CD14-positive monocyte (primary cell): ENCODE measurements around the gene PODN. TPM values are rescaled to one million over a fixed set of nuclear protein-coding genes. Genes with fewer than 3 reads are reported as not detected.

Experiments
- DNase-seq, 3 donors: peaks; one replicate each; pipeline ENCODE4 v3.0.0-alpha.2; 2011 to 2022
- H2AFZ ChIP-seq: 2 replicates; pipeline ENCODE4 v1.6.0; 2012; ENCODE audit warnings: mild to moderate bottlenecking, low read depth, low read length, inconsistent platforms; ENCODE audit not compliant: insufficient read depth, poor library complexity, severe bottlenecking
- H3K27ac ChIP-seq, 2 donors: 1 replicate in 1 of 2; 2 replicates in 1 of 2; pipeline ENCODE4 v1.5.1; 2012 to 2013; ENCODE audit warnings: low read length in 2 of 2, control low read depth in 1 of 2, inconsistent platforms in 1 of 2, low read depth in 1 of 2, mild to moderate bottlenecking in 1 of 2
- H3K27me3 ChIP-seq, 2 donors: one replicate each; pipeline versions ENCODE4 v1.6.0 to v1.6.1; 2011 to 2013; ENCODE audit warnings: low read length in 2 of 2; ENCODE audit not compliant: control insufficient read depth in 2 of 2, insufficient read depth in 2 of 2
- H3K36me3 ChIP-seq, 2 donors: replicated peaks in 1 of 2; 1 replicate in 1 of 2; 2 replicates in 1 of 2; pipeline versions ENCODE4 v1.5.1 to v1.6.1; 2012 to 2013; ENCODE audit warnings: low read length in 2 of 2, control low read depth in 1 of 2, inconsistent platforms in 1 of 2, mild to moderate bottlenecking in 1 of 2; ENCODE audit not compliant: insufficient read depth in 2 of 2, control insufficient read depth in 1 of 2
- H3K4me1 ChIP-seq, 2 donors: 1 replicate in 1 of 2; 2 replicates in 1 of 2; pipeline versions ENCODE4 v1.5.1 to v1.6.1; 2012 to 2013; ENCODE audit warnings: low read length in 2 of 2, control low read depth in 1 of 2, inconsistent platforms in 1 of 2, mild to moderate bottlenecking in 1 of 2, moderate library complexity in 1 of 2; ENCODE audit not compliant: insufficient read depth in 2 of 2, control insufficient read depth in 1 of 2
- H3K4me2 ChIP-seq: replicated peaks from 2 replicates; pipeline ENCODE3; 2012; ENCODE audit warnings: low read length, moderate library complexity, mild to moderate bottlenecking; ENCODE audit not compliant: poor library complexity, severe bottlenecking; ENCODE audit errors: extremely low read depth
- H3K4me3 ChIP-seq, 3 experiments: fragments of 200-600 bp in 1 of 3; sonication (generic) in 1 of 3; replicated peaks in 1 of 3; 1 replicate in 2 of 3; 2 replicates in 1 of 3; pipeline ENCODE4 v1.5.1; 2011 to 2013; ENCODE audit warnings: low read length in 3 of 3, mild to moderate bottlenecking in 3 of 3, control low read depth in 2 of 3, low read depth in 2 of 3, inconsistent platforms in 1 of 3, moderate library complexity in 1 of 3
- H3K79me2 ChIP-seq: 2 replicates; pipeline ENCODE4 v1.6.0; 2012; ENCODE audit warnings: mild to moderate bottlenecking, control low read depth, inconsistent platforms, low read length, moderate library complexity; ENCODE audit not compliant: insufficient read depth
- H3K9ac ChIP-seq: 2 replicates; pipeline ENCODE4 v1.6.0; 2017; ENCODE audit warnings: low read length, mild to moderate bottlenecking; ENCODE audit not compliant: insufficient read depth, poor library complexity, severe bottlenecking
- H3K9me3 ChIP-seq, 2 donors: replicated peaks in 1 of 2; 1 replicate in 1 of 2; 2 replicates in 1 of 2; pipeline versions ENCODE4 v1.5.1 to v1.6.1; 2012 to 2013; ENCODE audit warnings: low read length in 2 of 2, control low read depth in 1 of 2; ENCODE audit not compliant: control insufficient read depth in 1 of 2, insufficient read depth in 1 of 2
- H4K20me1 ChIP-seq: 2 replicates; pipeline ENCODE4 v1.6.0; 2012; ENCODE audit warnings: mild to moderate bottlenecking, low read length, control low read depth, moderate library complexity; ENCODE audit not compliant: insufficient read depth
- H3K27ac Mint-ChIP-seq, 7 donors: one replicate each; pipeline ENCODE4 v1.8.0; 2020; ENCODE audit warnings: mild to moderate bottlenecking in 7 of 7, mixed read lengths in 7 of 7, moderate library complexity in 6 of 7, inconsistent platforms in 2 of 7
- H3K27me3 Mint-ChIP-seq, 3 donors: one replicate each; pipeline ENCODE4 v1.8.0; 2021 to 2022; ENCODE audit warnings: low read depth in 3 of 3, mild to moderate bottlenecking in 3 of 3, mixed read lengths in 3 of 3, moderate library complexity in 3 of 3, inconsistent platforms in 1 of 3
- H3K36me3 Mint-ChIP-seq, 2 donors: one replicate each; pipeline ENCODE4 v1.8.0; 2020; ENCODE audit warnings: mixed read lengths in 2 of 2, inconsistent platforms in 1 of 2, mild to moderate bottlenecking in 1 of 2
- H3K4me1 Mint-ChIP-seq: one replicate; pipeline ENCODE4 v1.8.0; 2020; ENCODE audit warnings: mild to moderate bottlenecking, mixed read lengths
- H3K4me3 Mint-ChIP-seq, 2 donors: one replicate each; pipeline ENCODE4 v1.8.0; 2020; ENCODE audit warnings: mild to moderate bottlenecking in 2 of 2, mixed read lengths in 2 of 2, moderate library complexity in 1 of 2
- H3K9me3 Mint-ChIP-seq, 7 donors: one replicate each; pipeline ENCODE4 v1.8.0; 2020 to 2022; ENCODE audit warnings: mixed read lengths in 7 of 7, mild to moderate bottlenecking in 6 of 7, moderate library complexity in 6 of 7, inconsistent platforms in 2 of 7
- WGBS: methylation state at CpG from one replicate; pipeline ENCODE4 v1.1.5; 2013; ENCODE audit warnings: missing lambda C conversion rate; ENCODE audit not compliant: insufficient coverage; 5-methylcytosine and 5-hydroxymethylcytosine counted together
- intact Hi-C, 2 donors: fragments of 100-400 bp; cut with micrococcal nuclease; formaldehyde crosslinking; loops; one replicate each; pipeline versions ENCODE4 v1.15.0 to v1.15.1; 2023
- polyA plus RNA-seq, 3 donors: library from polyadenylated mRNA; depleted of rRNA in 1 of 3; unstranded in 2 of 3; stranded (reverse) in 1 of 3; fragments of 300-500 nt in 2 of 3; fragments of >200 nt in 1 of 3; fragmentation: Illumina TruSeq in 2 of 3; gene quantifications; 1 replicate in 2 of 3; 2 replicates in 1 of 3; pipeline ENCODE4 v1.2.3, GENCODE V29; 2012 to 2021
- TF ChIP-seq, protein P1 (sequence below): fragments of 200-600 bp; IDR thresholded peaks from one replicate; pipeline ENCODE4 v1.8.0; 2022; ENCODE audit warnings: antibody characterized with exemption, mild to moderate bottlenecking

Gene PODN
- polyA plus RNA-seq, 3 donors: not detected

DNA sequence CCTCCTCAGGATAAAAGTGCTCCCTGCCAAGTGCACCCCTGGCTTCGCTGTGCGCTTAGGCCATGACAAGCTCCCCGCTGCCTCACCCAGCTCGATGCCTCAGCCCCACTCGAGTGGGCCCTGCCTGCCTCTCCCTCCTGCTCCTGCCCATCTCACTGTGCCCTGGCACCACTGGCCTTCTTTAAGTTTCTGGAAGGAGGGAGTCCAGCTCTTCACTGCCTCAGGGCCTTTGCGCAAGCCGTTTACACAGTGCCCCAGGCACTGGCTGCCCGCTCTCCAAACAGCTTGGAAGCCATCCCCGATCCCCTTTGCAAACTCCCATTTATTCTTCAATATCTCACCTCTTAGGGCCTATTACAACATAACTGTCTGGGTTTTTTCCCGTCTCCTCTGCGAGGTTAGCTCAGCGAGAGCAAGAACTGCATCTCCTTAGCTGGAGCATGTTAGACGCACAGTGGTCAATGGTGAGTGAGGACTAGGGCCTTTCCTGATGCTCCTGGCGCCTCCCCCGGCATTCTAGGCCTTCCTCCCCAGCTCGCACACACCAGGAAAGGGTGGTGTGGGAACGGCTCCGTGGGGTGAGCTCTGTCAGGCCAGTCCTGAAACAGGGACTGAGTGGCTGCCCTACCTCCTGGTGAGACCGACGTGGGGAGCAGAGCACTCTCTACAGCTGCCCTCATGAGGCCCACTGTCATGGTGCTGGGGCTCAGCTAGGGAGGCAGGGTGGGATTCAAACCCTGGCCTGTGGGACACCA is 31.9 kb downstream of the PODN start:
- TF ChIP-seq, protein P1, sequence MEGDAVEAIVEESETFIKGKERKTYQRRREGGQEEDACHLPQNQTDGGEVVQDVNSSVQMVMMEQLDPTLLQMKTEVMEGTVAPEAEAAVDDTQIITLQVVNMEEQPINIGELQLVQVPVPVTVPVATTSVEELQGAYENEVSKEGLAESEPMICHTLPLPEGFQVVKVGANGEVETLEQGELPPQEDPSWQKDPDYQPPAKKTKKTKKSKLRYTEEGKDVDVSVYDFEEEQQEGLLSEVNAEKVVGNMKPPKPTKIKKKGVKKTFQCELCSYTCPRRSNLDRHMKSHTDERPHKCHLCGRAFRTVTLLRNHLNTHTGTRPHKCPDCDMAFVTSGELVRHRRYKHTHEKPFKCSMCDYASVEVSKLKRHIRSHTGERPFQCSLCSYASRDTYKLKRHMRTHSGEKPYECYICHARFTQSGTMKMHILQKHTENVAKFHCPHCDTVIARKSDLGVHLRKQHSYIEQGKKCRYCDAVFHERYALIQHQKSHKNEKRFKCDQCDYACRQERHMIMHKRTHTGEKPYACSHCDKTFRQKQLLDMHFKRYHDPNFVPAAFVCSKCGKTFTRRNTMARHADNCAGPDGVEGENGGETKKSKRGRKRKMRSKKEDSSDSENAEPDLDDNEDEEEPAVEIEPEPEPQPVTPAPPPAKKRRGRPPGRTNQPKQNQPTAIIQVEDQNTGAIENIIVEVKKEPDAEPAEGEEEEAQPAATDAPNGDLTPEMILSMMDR: no peak
- no peak overlapping the region for H3K4me3 ChIP-seq
- H3K9ac ChIP-seq: no peak overlapping the region
- no peaks in the 10 kb centered on the region for H3K4me1 ChIP-seq
- no peaks in the 10 kb centered on the region for H4K20me1 ChIP-seq
- no peak overlapping the region for H2AFZ ChIP-seq
- H3K27me3 Mint-ChIP-seq: peaks cover 0 to 4% (median 0%) of the 10 kb centered on the region in 3 donors
- H3K4me3 Mint-ChIP-seq: no peak overlapping the region
- H3K36me3 ChIP-seq: no peaks in the 10 kb centered on the region
- H3K9me3 ChIP-seq: peaks cover 41 to 42% of the 10 kb centered on the region in 2 donors
- H3K9me3 Mint-ChIP-seq: peaks cover 0 to 3% (median 0%) of the 10 kb centered on the region in 7 donors
- 91% methylated on average over 13 of the region's 20 CpGs for WGBS
- intact Hi-C loops: no loop called here
- H3K27ac Mint-ChIP-seq: no peak overlapping the region
- H3K4me1 Mint-ChIP-seq: peaks cover 7% of the 10 kb centered on the region
- no peak overlapping the region for H3K27ac ChIP-seq
- no peaks in the 10 kb centered on the region for H3K27me3 ChIP-seq
- DNase-seq: no peak
- H3K36me3 Mint-ChIP-seq: no peaks in the 10 kb centered on the region
- no peak overlapping the region for H3K4me2 ChIP-seq
- H3K79me2 ChIP-seq: no peaks in the 10 kb centered on the region

DNA sequence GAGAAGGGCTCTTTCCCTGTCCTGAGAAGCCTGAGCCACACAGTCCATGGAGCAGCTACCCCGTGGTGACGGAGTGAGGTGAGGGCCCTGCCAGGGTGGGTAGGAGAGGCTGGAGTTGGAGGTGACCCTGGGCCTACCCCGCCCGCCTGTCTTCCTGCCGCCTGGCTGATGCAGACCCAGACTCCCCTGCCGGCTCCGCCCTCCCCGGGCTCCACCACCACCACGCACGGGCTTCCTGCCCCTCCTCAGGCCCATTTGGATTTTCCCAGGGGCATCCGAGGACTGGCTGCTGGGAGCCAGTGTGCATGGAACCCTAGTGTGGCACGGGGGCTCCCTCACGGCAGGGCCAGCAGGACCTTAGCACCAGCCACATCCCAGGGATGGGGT is 32.5 kb downstream of the PODN start:
- H3K9me3 Mint-ChIP-seq: peaks cover 0 to 3% (median 0%) of the 10 kb centered on the region in 7 donors
- no peaks in the 10 kb centered on the region for H3K36me3 ChIP-seq
- no peaks in the 10 kb centered on the region for H4K20me1 ChIP-seq
- peaks cover 47 to 48% of the 10 kb centered on the region in 2 donors for H3K9me3 ChIP-seq
- H3K4me3 ChIP-seq: no peak overlapping the region
- WGBS: 87% methylated on average over 13 of the region's 13 CpGs
- no peak overlapping the region for H3K27ac ChIP-seq
- no peak overlapping the region for H2AFZ ChIP-seq
- H3K27ac Mint-ChIP-seq: no peak overlapping the region
- H3K27me3 Mint-ChIP-seq: peaks cover 0 to 2% (median 0%) of the 10 kb centered on the region in 3 donors
- no peaks in the 10 kb centered on the region for H3K36me3 Mint-ChIP-seq
- no peaks in the 10 kb centered on the region for H3K4me1 ChIP-seq
- H3K4me1 Mint-ChIP-seq: peaks cover 7% of the 10 kb centered on the region
- no peak overlapping the region for H3K9ac ChIP-seq
- no peaks in the 10 kb centered on the region for H3K27me3 ChIP-seq
- DNase-seq: no peak
- TF ChIP-seq, protein P1: no peak
- no peaks in the 10 kb centered on the region for H3K79me2 ChIP-seq
- no peak overlapping the region for H3K4me2 ChIP-seq
- intact Hi-C loops: no loop called here
- no peak overlapping the region for H3K4me3 Mint-ChIP-seq
